Peyer's patch (tissue), 4 donors: Measurements from ENCODE around the gene PIP4P1. TPM values are rescaled to one million over a fixed set of nuclear protein-coding genes. Genes with fewer than 3 reads are reported as not detected.
A peak's percentile ranks its signal among the peaks of the same experiment; 100 is the strongest.
"Not testable (repeated sequence)": the region's sequence is repeated elsewhere in the genome, so short reads cannot be mapped to it uniquely, and the experiment has no call there.

Experiments used
- DNase-seq, 3 donors: peaks; one replicate each; pipeline ENCODE4 v3.0.0-alpha.2; 2017 to 2019
- H3K27ac ChIP-seq, 4 donors: fragments of 200-600 bp; sonication (generic); one replicate each; pipeline ENCODE4 v1.5.1; 2016 to 2019
- H3K27me3 ChIP-seq, 2 donors: fragments of 200-600 bp; sonication (generic); one replicate each; pipeline ENCODE4 v1.5.1; 2019
- H3K36me3 ChIP-seq, 3 donors: fragments of 200-600 bp; sonication (generic); one replicate each; pipeline ENCODE4 v1.5.1; 2016 to 2019
- H3K4me1 ChIP-seq, 4 donors: fragments of 200-600 bp; sonication (generic); one replicate each; pipeline ENCODE4 v1.5.1; 2016 to 2019
- H3K4me3 ChIP-seq, 4 donors: fragments of 200-600 bp; sonication (generic); 1 replicate in 3 of 4; 2 replicates in 1 of 4; pipeline ENCODE4 v1.5.1; 2016 to 2019; ENCODE audit warnings: mild to moderate bottlenecking in 1 of 4
- H3K9me3 ChIP-seq, 4 donors: fragments of 200-600 bp; sonication (generic); one replicate each; pipeline ENCODE4 v1.5.1; 2016 to 2019; ENCODE audit warnings: mild to moderate bottlenecking in 1 of 4
- CTCF ChIP-seq, 6 experiments: fragments of 450-650 bp in 4 of 6; fragments of 200-600 bp in 2 of 6; sonication (generic) in 1 of 6; IDR thresholded peaks; one replicate each; pipeline ENCODE4 v1.5.1; 2017 to 2019; ENCODE audit warnings: antibody characterized with exemption in 6 of 6, mild to moderate bottlenecking in 3 of 6, moderate library complexity in 1 of 6
- POLR2A ChIP-seq, 2 donors: fragments of 450-650 bp; IDR thresholded peaks; one replicate each; pipeline ENCODE4 v1.5.1; 2017; ENCODE audit warnings: antibody characterized with exemption in 2 of 2, mild to moderate bottlenecking in 2 of 2, moderate library complexity in 2 of 2
- total RNA-seq, 4 donors: library from RNA; depleted of rRNA; stranded (reverse); fragments of >200 nt; gene quantifications; one replicate each; pipeline ENCODE4 v1.1.0, GENCODE V29; 2016

Gene PIP4P1
- total RNA-seq = 10 to 100 TPM; 22.3 to 60.9 (median 31.1) TPM

GRCh38 chr14:20461225-20462141 is at the start of gene PIP4P1:
Gene PIP4P1, minus strand, starts transcription at chr14:20461434. Its CDS starts 109 bp downstream, at chr14:20461325.
- Histone ChIP-seq H3K4me3 (peak within 1 kb of the TSS; percentile 75 to 88 (median 84)), H3K27me3 (no peaks in the 10 kb centered on the region), H3K9me3 (no peaks in the 10 kb centered on the region), H3K27ac (peak within 1 kb of the TSS; percentile 97 to 99 (median 99)), H3K36me3 (peaks cover 0 to 30% (median 0%) of the 10 kb centered on the region in 3 donors), H3K4me1 (peaks cover 0 to 35% (median 8%) of the 10 kb centered on the region in 4 donors)
- TF ChIP-seq CTCF (IDR thresholded peaks at IDR 0.05) = peak in 1 of 6 experiments; percentile 4
- peak; percentile 89 to 92 for TF ChIP-seq POLR2A (IDR thresholded peaks at IDR 0.05)
- peak; percentile 98 to 99 (median 99) for DNase-seq

- no peaks in the 10 kb centered on the region for H3K9me3 ChIP-seq
- DNase-seq = no peak
- H3K36me3 ChIP-seq = no peaks in the 10 kb centered on the region
- no peaks in the 10 kb centered on the region for H3K4me1 ChIP-seq
- no peak overlapping the region for H3K27ac ChIP-seq
- no peaks in the 10 kb centered on the region for H3K27me3 ChIP-seq
- TF ChIP-seq POLR2A (IDR thresholded peaks at IDR 0.05) (no peak), CTCF (IDR thresholded peaks at IDR 0.05) (no peak)
- H3K4me3 ChIP-seq = no peak overlapping the region
These were observed 47.1 kb upstream of the PIP4P1 start for GRCh38 chr14:20508367-20508766.

- not testable (repeated sequence) for DNase-seq, H3K4me1 ChIP-seq, H3K9me3 ChIP-seq, H3K27me3 ChIP-seq, H3K4me3 ChIP-seq, H3K36me3 ChIP-seq, H3K27ac ChIP-seq
These were observed 46.3 kb upstream of the PIP4P1 start for GRCh38 chr14:20507537-20507936.

- H3K4me3 ChIP-seq, H3K36me3 ChIP-seq, H3K9me3 ChIP-seq, DNase-seq, H3K27me3 ChIP-seq, H3K4me1 ChIP-seq, H3K27ac ChIP-seq: not testable (repeated sequence)
These were observed 45.5 kb upstream of the PIP4P1 start for GRCh38 chr14:20506752-20507151.

- H3K4me1 ChIP-seq, DNase-seq, H3K27me3 ChIP-seq, H3K36me3 ChIP-seq, H3K4me3 ChIP-seq, H3K27ac ChIP-seq, H3K9me3 ChIP-seq: not testable (repeated sequence)
These were observed 45.0 kb upstream of the PIP4P1 start for GRCh38 chr14:20506276-20506675.

GRCh38 chr14:20503898-20504297 is 42.7 kb upstream of the PIP4P1 start:
- H3K9me3 ChIP-seq = no peaks in the 10 kb centered on the region
- no peaks in the 10 kb centered on the region for H3K27me3 ChIP-seq
- no peak overlapping the region for H3K27ac ChIP-seq
- no peak overlapping the region for H3K4me3 ChIP-seq
- no peak for DNase-seq
- no peaks in the 10 kb centered on the region for H3K36me3 ChIP-seq
- TF ChIP-seq CTCF (IDR thresholded peaks at IDR 0.05) (no peak), POLR2A (IDR thresholded peaks at IDR 0.05) (no peak)
- H3K4me1 ChIP-seq = no peaks in the 10 kb centered on the region

- Histone ChIP-seq H3K4me3 (no peak overlapping the region), H3K36me3 (no peaks in the 10 kb centered on the region), H3K27ac (no peak overlapping the region), H3K27me3 (no peaks in the 10 kb centered on the region), H3K9me3 (no peaks in the 10 kb centered on the region), H3K4me1 (no peaks in the 10 kb centered on the region)
- DNase-seq = no peak
- TF ChIP-seq CTCF (IDR thresholded peaks at IDR 0.05) (no peak), POLR2A (IDR thresholded peaks at IDR 0.05) (no peak)
These were observed 40.1 kb upstream of the PIP4P1 start for GRCh38 chr14:20501346-20501745.
